GM08714 (cell line): ENCODE results near the gene P4HA1.
"Not testable (repeated sequence)": the region's sequence is repeated elsewhere in the genome, so short reads cannot be mapped to it uniquely, and the experiment has no call there.

Experiments used
- H3K4me3 ChIP-seq: fragments of 200-500 bp; sonication (Bioruptor generic); 2 replicates; pipeline ENCODE4 v1.5.1; 2014; ENCODE audit warnings: mild to moderate bottlenecking, low read length, inconsistent platforms
- ZNF274 ChIP-seq: IDR thresholded peaks from 2 replicates; pipeline ENCODE4 v1.6.1; 2012; ENCODE audit warnings: mild to moderate bottlenecking, low read depth, low read length

The P4HA1 gene

DNA sequence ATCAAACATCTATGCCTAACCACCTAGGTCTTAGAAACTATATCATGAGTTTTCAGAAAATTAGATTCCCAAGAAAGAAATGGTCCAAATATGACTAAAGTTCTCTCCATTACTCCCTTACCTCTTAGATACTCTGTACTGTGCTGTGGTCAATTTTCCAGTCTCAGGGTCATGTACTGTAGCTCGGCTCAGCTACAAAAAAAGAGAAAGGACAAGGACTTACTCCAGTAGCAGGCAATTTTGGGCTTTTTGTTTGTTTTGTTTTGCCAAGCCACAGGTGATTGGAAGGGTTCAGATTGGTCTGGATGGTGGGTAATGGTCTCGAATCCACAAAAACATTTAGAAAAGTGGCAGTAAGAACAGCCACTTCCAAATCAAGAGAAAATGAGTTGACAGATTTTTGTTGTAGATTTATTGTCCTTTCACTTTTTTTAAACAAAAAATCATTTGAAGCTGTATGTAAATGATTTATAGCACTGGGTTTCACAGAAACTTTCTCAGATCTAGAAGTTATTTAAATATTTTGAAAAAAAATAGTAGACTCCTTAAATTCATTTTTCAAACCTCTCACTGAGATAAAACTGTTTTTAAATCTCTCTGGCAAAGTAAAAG, 52.8 kb downstream of the P4HA1 start:
- H3K4me3 ChIP-seq = no peak overlapping the region
- no peak for TF ChIP-seq ZNF274

- no peak overlapping the region for H3K4me3 ChIP-seq
- no peak for TF ChIP-seq ZNF274
Observed at GRCh38 chr10:73043319-73043718, 53.3 kb downstream of the P4HA1 start.

- no peak overlapping the region for H3K4me3 ChIP-seq
- no peak for TF ChIP-seq ZNF274
Observed at GRCh38 chr10:73042130-73042529, 54.5 kb downstream of the P4HA1 start.

- TF ChIP-seq ZNF274 = no peak
- no peak overlapping the region for H3K4me3 ChIP-seq
Observed at GRCh38 chr10:73039635-73040034, 57.0 kb downstream of the P4HA1 start.

- not testable (repeated sequence) for H3K4me3 ChIP-seq
Observed at GRCh38 chr10:73036285-73036684, 60.4 kb downstream of the P4HA1 start.

GRCh38 chr10:73032536-73032935, 64.1 kb downstream of the P4HA1 start:
- no peak for TF ChIP-seq ZNF274
- no peak overlapping the region for H3K4me3 ChIP-seq

DNA sequence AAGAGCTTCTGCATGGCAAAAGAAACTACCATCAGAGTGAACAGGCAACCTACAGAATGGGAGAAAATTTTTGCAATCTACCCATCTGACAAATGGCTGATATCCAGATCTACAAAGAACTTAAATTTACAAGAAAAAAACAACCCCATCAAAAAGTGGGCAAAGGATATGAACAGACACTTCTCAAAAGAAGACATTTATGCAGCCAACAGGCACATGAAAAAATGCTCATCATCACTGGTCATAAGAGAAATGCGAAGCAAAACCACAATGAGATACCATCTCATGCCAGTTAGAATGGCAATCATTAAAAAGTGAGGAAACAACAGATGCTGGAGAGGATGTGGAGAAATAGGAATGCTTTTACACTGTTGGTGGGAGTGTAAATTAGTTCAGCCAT, 70.0 kb downstream of the P4HA1 start:
- H3K4me3 ChIP-seq = not testable (repeated sequence)

DNA sequence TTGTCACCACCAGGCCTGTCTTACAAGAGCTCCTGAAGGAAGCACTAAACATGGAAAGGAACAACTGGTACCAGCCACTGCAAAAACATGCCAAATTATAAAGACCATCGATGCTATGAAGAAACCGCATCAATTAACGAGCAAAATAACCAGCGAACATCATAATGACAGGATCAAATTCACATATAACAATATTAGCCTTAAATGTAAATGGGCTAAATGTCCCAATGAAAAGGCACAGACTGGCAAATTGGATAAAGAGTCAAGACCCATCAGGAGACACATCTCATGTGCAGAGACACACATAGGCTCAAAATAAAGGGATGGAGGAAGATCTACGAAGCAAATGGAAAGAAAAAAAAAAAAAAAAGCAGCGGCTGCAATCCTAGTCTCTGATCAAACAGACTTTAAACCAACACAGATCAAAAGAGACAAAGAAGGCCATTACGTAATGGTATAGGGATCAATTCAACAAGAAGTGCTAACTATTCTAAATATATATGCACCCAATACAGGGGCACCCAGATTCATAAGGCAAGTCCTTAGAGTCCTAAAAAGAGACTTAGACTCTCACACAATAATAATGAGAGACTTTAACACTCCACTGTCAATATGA, 73.1 kb downstream of the P4HA1 start:
- not testable (repeated sequence) for H3K4me3 ChIP-seq

DNA sequence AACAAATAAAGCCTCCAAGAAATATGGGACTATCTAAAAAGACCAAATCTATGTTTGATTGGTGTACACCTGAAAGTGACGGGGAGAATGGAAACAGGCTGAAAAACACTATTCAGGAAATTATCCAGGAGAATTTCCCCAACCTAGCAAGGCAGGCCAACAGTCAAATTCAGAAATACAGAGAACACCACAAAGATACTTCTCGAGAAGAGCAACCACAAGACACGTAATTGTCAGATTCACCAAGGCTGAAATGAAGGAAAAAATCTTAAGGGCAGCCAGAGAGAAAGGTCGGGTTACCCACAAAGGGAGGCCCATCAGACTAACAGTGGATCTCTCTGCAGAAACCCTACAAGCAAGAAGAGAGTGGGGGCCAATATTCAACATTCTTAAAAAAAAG, 73.7 kb downstream of the P4HA1 start:
- not testable (repeated sequence) for H3K4me3 ChIP-seq

DNA sequence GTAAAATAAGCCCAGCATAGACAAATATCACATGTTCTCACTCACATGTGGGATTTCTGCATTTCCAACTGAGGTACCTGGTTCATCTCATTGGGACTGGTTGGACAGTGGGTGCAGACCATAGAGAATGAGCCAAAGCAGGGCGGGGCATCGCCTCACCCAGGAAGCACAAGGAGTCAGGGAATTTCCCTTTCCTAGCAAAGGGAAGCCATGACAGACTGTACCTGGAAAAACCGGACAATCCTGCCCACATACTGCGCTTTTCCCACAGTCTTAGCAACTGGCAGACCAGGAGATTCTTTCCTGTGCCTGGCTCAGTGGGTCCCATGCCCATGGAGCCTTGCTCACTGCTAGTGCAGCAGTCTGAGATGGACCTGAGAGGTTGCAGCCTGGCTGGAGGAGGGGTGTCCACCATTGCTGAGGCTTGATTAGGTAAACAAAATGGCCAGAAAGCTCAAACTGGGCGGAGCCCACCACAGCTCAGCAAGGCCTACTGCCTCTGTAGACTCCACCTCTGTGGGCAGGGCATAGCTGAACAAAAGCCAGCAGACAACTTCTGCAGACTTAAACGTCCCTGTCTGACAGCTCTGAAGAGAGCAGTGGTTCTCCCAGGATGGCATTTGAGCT, 75.0 kb downstream of the P4HA1 start:
- H3K4me3 ChIP-seq = not testable (repeated sequence)

- TF ChIP-seq ZNF274 = no peak
- no peak overlapping the region for H3K4me3 ChIP-seq
Observed at GRCh38 chr10:73021050-73021449, 75.6 kb downstream of the P4HA1 start.

DNA sequence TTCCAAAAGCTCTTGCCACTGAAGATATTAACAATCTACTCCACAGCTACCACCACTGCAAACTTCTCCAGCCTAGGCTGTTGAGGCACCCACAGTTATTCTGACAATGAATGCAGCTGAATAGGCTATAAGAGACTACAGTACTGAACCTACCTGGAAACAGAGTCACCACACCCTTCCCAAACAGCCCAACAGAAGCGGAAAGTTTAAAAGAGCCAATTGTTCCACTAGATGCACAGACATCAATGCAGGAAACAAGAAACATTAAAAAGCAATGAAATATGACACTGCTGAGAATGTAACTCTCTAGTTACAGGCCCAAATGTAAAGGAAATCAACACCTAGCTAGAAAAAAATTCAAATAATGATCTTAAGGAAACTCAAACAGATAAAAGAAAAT, 77.6 kb downstream of the P4HA1 start:
- no peak for TF ChIP-seq ZNF274

DNA sequence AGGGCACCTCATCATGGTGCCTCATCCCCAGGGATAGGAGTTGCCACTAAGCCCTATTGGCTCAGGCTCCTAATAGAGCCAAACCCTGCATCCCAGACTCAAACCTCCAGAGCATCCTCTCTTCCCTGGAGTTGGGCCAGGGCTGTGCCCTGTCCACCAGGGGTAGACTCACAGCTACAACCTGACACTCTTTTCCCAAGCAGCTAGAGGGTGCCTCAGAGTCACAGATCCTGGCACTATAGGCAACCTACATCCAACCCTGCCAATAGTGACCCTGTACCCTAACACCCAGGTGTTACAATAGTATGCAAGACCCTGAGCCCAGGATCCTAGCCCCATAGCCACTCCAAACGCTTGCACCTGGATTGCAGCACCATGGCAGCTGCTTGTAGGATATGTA, 78.0 kb downstream of the P4HA1 start:
- no peak overlapping the region for H3K4me3 ChIP-seq
- TF ChIP-seq ZNF274 = no peak

More for the DNA sequence above, 77.6 kb downstream of the P4HA1 start:
- no peak overlapping the region for H3K4me3 ChIP-seq

GRCh38 chr10:73017955-73018480, 78.6 kb downstream of the P4HA1 start:
- H3K4me3 ChIP-seq = no peak overlapping the region
- TF ChIP-seq ZNF274 = no peak

DNA sequence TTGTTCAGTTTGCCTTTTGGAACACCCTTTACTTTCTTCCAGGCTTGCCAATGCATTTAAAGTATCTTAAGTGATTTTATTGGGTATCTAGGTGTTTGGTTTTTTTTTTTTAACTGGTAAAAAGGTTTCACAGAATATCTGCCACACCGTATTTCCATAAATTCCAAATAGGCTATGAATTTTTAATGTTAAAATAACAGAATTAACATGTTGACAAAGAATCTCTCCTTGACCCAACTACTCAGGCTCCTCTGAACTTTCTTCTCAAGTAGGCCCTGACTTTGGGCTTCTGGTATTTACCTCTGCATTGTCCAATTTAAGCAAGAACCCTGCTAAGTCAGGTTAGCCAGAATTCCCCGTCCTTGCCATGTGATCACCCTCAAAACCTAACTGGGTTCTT, 80.9 kb downstream of the P4HA1 start:
- no peak overlapping the region for H3K4me3 ChIP-seq
- no peak for TF ChIP-seq ZNF274

- H3K4me3 ChIP-seq = no peak overlapping the region
- TF ChIP-seq ZNF274 = no peak
Observed at GRCh38 chr10:73003822-73004221, 92.8 kb downstream of the P4HA1 start.
